Activated CD4-positive, alpha-beta T cell treated with anti-CD3 and anti-CD28 coated beads, Interleukin-2, amount 50 U/mL, for 1 hour (primary cell): ENCODE data around the gene PPME1.

Experiments used
- DNase-seq: peaks from one replicate; pipeline ENCODE4 v3.0.0-alpha.2; 2020

Gene PPME1

GRCh38 chr11:74283580-74284180 lies 112.6 kb downstream of the PPME1 start:
- DNase-seq: no peak

DNA sequence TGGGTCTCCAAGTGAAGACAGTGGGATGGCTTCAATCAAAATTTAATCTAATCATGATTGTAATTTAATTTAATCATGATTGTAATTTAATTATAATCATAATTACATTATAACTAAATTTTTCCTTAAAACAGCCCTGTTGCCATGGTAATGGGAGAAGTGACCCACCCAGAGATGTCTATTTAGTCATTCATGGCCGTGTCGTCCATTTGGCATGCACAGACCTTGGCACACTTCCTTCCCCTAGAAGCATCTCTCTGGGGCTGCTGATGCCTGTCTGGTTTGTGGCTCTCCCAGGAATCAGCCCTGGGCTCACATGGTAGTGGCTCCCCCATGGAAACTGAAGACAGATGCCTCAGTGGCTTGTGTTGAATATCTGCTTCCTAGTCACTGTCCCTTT lies 113.4 kb downstream of the PPME1 start:
- no peak for DNase-seq

GRCh38 chr11:74288161-74288560 lies 117.1 kb downstream of the PPME1 start:
- DNase-seq: no peak

GRCh38 chr11:74288911-74289310 lies 117.8 kb downstream of the PPME1 start:
- DNase-seq: no peak

DNA sequence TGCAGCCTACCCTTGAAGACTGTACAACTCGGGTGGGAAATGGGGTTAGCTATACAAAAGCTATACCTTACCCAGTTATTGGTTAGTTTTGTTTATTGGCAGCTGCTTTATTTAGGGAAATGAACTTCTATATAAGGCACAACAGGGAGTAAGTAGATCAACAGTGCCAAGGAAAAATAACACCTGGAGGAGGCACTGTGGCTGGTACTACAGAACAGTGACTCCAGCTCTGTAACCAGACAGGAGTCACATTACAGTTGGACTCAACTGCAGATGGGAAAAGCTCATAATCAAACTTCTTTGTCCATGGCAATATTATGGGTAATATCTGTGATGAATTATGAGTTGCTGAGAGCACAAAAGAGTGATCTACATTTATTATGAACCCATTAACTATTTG lies 126.4 kb downstream of the PPME1 start:
- DNase-seq: no peak

DNA sequence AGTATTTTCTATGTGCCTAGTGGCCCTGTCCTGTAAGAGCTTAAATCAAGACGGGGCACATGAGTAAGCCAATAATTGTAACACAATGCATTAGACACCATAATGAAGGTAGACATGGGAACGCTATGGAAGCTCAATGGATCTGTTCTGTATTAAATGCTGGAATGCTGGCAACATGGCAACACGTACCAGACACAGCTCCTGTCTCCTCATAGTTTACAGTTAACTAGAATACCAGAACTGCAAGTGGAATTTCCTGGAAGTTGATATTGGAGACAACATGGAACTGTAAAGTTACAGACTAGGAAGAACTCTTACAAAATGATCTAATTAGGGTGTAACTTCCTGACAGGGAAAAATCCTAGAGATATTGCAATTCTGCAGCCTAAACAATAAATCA lies 127.9 kb downstream of the PPME1 start:
- no peak for DNase-seq
